GM18511 (cell line): ENCODE data around the gene TNFRSF4.
"Not testable (repeated sequence)": the region's sequence is repeated elsewhere in the genome, so short reads cannot be mapped to it uniquely, and the experiment has no call there.

Source experiments
- ATAC-seq: cut with Tn5 transposase; IDR thresholded peaks from one replicate; pipeline ENCODE4 v1.9.1; 2021; ENCODE audit warnings: mild to moderate bottlenecking, moderate library complexity; ENCODE audit not compliant: unreplicated experiment

TNFRSF4 gene

GRCh38 chr1:1183833-1184775 lies 29.8 kb downstream of the TNFRSF4 start:
- ATAC-seq = no peak

GRCh38 chr1:1183221-1183747 lies 30.7 kb downstream of the TNFRSF4 start:
- no peak for ATAC-seq

- ATAC-seq = no peak
Measured at GRCh38 chr1:1182491-1183220, 31.3 kb downstream of the TNFRSF4 start.

- no peak for ATAC-seq
Measured at GRCh38 chr1:1181938-1182410, 32.0 kb downstream of the TNFRSF4 start.

- ATAC-seq = no peak
Measured at GRCh38 chr1:1181129-1181937, 32.6 kb downstream of the TNFRSF4 start.

- no peak for ATAC-seq
Measured at GRCh38 chr1:1179983-1180861, 33.7 kb downstream of the TNFRSF4 start.

GRCh38 chr1:1179346-1179982 lies 34.5 kb downstream of the TNFRSF4 start:
- no peak for ATAC-seq

- no peak for ATAC-seq
Measured at GRCh38 chr1:1178794-1179331, 35.1 kb downstream of the TNFRSF4 start.

- ATAC-seq = no peak
Measured at GRCh38 chr1:1177452-1178206, 36.3 kb downstream of the TNFRSF4 start.

GRCh38 chr1:1176931-1177330 lies 37.0 kb downstream of the TNFRSF4 start:
- no peak for ATAC-seq

GRCh38 chr1:1176063-1176761 lies 37.7 kb downstream of the TNFRSF4 start:
- not testable (repeated sequence) for ATAC-seq

- no peak for ATAC-seq
Measured at GRCh38 chr1:1175221-1176062, 38.5 kb downstream of the TNFRSF4 start.

- no peak for ATAC-seq
Measured at GRCh38 chr1:1173793-1174415, 40.0 kb downstream of the TNFRSF4 start, which contains the start of gene TTLL10. Gene TTLL10, plus strand, starts transcription at chr1:1173880. Its CDS starts 5,336 bp downstream, at chr1:1179216.

- ATAC-seq = no peak
Measured at GRCh38 chr1:1173061-1173792, 40.7 kb downstream of the TNFRSF4 start.

GRCh38 chr1:1171546-1172340 lies 42.2 kb downstream of the TNFRSF4 start:
- no peak for ATAC-seq
